HCT116 (cell line): ENCODE measurements around the gene CDH13. TPM values are rescaled to one million over a fixed set of nuclear protein-coding genes. Genes with fewer than 3 reads are reported as not detected.

Experiments
- ATAC-seq: fragments of 200-7000 bp; cut with Tn5 transposase; 2 replicates; pipeline ENCODE4 v1.9.1; 2020; ENCODE audit warnings: mild to moderate bottlenecking, moderate library complexity
- BruUV-seq: library from RNA; stranded (reverse); fragments of 400-500 nt; replicated peaks from 2 replicates; lab custom pipeline; 2021; lab: Mats Ljungman, UMichigan
- CTCF ChIA-PET: fragments of 300-600 bp; sonication (Branson Sonifier 250); formaldehyde crosslinking; loops from one replicate; lab custom pipeline; 2021; ENCODE audit warnings: antibody characterized with exemption; lab: Charles Lee
- POLR2A ChIA-PET: fragments of 300-600, 350-600 bp; sonication (Branson Sonifier 250); formaldehyde crosslinking; loops from one replicate; lab custom pipeline; 2021; ENCODE audit warnings: antibody characterized with exemption; lab: Charles Lee
- RAD21 ChIA-PET, 2 experiments: fragments of 300-600 bp; sonication (Branson Sonifier 250); formaldehyde crosslinking; loops; one replicate each; lab custom pipeline; 2023; ENCODE audit warnings: low total read pairs in 2 of 2; ENCODE audit not compliant: uncharacterized antibody in 2 of 2, unreplicated experiment in 2 of 2, low non-redundant PET in 1 of 2; lab: Charles Lee
- DNase-seq: peaks from one replicate; pipeline ENCODE4 v3.0.0-alpha.2; 2010; ENCODE audit warnings: low read depth, low spot score
- H2AFZ ChIP-seq: fragments of 200-600 bp; shearing (Covaris generic), sonication (generic); 2 replicates; pipeline ENCODE4 v1.6.1; 2017; ENCODE audit warnings: low read depth, mixed run types, mixed read lengths, antibody characterized with exemption, low read length; ENCODE audit not compliant: poor library complexity, severe bottlenecking
- H3K27ac ChIP-seq: 2 replicates; pipeline ENCODE4 v1.5.1; 2012; ENCODE audit warnings: low read depth, low read length
- H3K27me3 ChIP-seq: fragments of 200-600 bp; sonication (generic); 2 replicates; pipeline ENCODE4 v1.6.1; 2016; ENCODE audit warnings: mixed run types, low read length, mixed read lengths; ENCODE audit not compliant: insufficient read depth
- H3K36me3 ChIP-seq, 2 experiments: fragments of 200-500 bp in 1 of 2; fragments of 200-600 bp in 1 of 2; sonication (Bioruptor generic) in 1 of 2; sonication (generic) in 1 of 2; 2 replicates each; pipeline versions ENCODE4 v1.5.1 to v1.6.1; 2014 to 2016; ENCODE audit warnings: low read length in 2 of 2, inconsistent platforms in 1 of 2, mixed read lengths in 1 of 2, mixed run types in 1 of 2; ENCODE audit not compliant: insufficient read depth in 2 of 2, control insufficient read depth in 1 of 2
- H3K4me1 ChIP-seq, 2 experiments: fragments of 200-600 bp in 1 of 2; sonication (generic) in 1 of 2; 2 replicates each; pipeline versions ENCODE4 v1.5.1 to v1.6.1; 2012 to 2017; ENCODE audit warnings: low read length in 2 of 2, inconsistent platforms in 1 of 2, mild to moderate bottlenecking in 1 of 2, mixed read lengths in 1 of 2, mixed run types in 1 of 2, moderate library complexity in 1 of 2; ENCODE audit not compliant: insufficient read depth in 2 of 2, control insufficient read depth in 1 of 2
- H3K4me2 ChIP-seq: fragments of 200-600 bp; sonication (generic); 2 replicates; pipeline ENCODE4 v1.6.1; 2017; ENCODE audit warnings: mixed run types, low read length, mixed read lengths
- H3K4me3 ChIP-seq, 2 experiments: fragments of 200-600 bp in 1 of 2; sonication (generic) in 1 of 2; replicated peaks in 1 of 2; 2 replicates each; pipeline ENCODE4 v1.5.1; 2011 to 2016; ENCODE audit warnings: low read length in 2 of 2, control low read depth in 1 of 2, low read depth in 1 of 2, mild to moderate bottlenecking in 1 of 2, mixed read lengths in 1 of 2, mixed run types in 1 of 2
- H3K79me2 ChIP-seq: fragments of 200-600 bp; sonication (generic); 2 replicates; pipeline ENCODE4 v1.6.1; 2017; ENCODE audit warnings: mild to moderate bottlenecking, mixed run types, low read length, moderate library complexity, mixed read lengths; ENCODE audit not compliant: insufficient read depth
- H3K9ac ChIP-seq: fragments of 200-600 bp; sonication (generic); 2 replicates; pipeline ENCODE4 v1.6.1; 2016; ENCODE audit warnings: low read length, mixed read lengths
- H3K9me2 ChIP-seq: fragments of 200-600 bp; sonication (generic), shearing (Covaris generic); 2 replicates; pipeline ENCODE4 v1.6.1; 2017; ENCODE audit warnings: mixed run types, mild to moderate bottlenecking, moderate library complexity; ENCODE audit not compliant: insufficient read depth
- H3K9me3 ChIP-seq, 2 experiments: fragments of 200-500 bp in 1 of 2; fragments of 200-600 bp in 1 of 2; sonication (Bioruptor generic) in 1 of 2; sonication (generic) in 1 of 2; 2 replicates each; pipeline ENCODE4 v1.6.1; 2014 to 2017; ENCODE audit warnings: low read length in 2 of 2, mixed read lengths in 2 of 2, inconsistent platforms in 1 of 2, low read depth in 1 of 2, mild to moderate bottlenecking in 1 of 2, mixed run types in 1 of 2, moderate library complexity in 1 of 2; ENCODE audit not compliant: control insufficient read depth in 1 of 2, insufficient read depth in 1 of 2
- H4K20me1 ChIP-seq: fragments of 200-600 bp; sonication (generic), shearing (Covaris generic); 2 replicates; pipeline ENCODE4 v1.6.1; 2017; ENCODE audit warnings: mixed run types, mild to moderate bottlenecking, moderate library complexity; ENCODE audit not compliant: insufficient read depth
- CEBPB ChIP-seq: IDR thresholded peaks from 2 replicates; pipeline ENCODE4 v1.6.1; 2012; ENCODE audit warnings: low read depth
- EGR1 ChIP-seq: IDR thresholded peaks from 2 replicates; pipeline ENCODE4 v1.6.1; 2012; ENCODE audit warnings: low read depth
- EZH2 ChIP-seq: fragments of 200-600 bp; sonication (generic); IDR thresholded peaks from 2 replicates; pipeline ENCODE4 v1.6.1; 2017; ENCODE audit warnings: antibody characterized with exemption, mixed run types
- FOSL1 ChIP-seq: IDR thresholded peaks from 2 replicates; pipeline ENCODE4 v1.6.1; 2012; ENCODE audit warnings: low read depth
- JUND ChIP-seq: IDR thresholded peaks from 2 replicates; pipeline ENCODE4 v1.6.1; 2012
- POLR2A ChIP-seq: IDR thresholded peaks from 2 replicates; pipeline ENCODE4 v1.7.0; 2011; ENCODE audit warnings: borderline replicate concordance; ENCODE audit not compliant: insufficient read depth, insufficient read length; ENCODE audit errors: extremely low read depth
- POLR2AphosphoS5 ChIP-seq: IDR thresholded peaks from 2 replicates; pipeline ENCODE4 v1.6.1; 2011; ENCODE audit warnings: mild to moderate bottlenecking, low read depth, low read length, moderate library complexity
- RAD21 ChIP-seq: IDR thresholded peaks from 2 replicates; pipeline ENCODE4 v1.6.1; 2012; ENCODE audit warnings: low read depth, mild to moderate bottlenecking
- SIN3A ChIP-seq: IDR thresholded peaks from 2 replicates; pipeline ENCODE4 v1.6.1; 2012; ENCODE audit warnings: low read depth
- SP1 ChIP-seq: IDR thresholded peaks from 2 replicates; pipeline ENCODE4 v1.6.1; 2012; ENCODE audit warnings: low read depth
- SRF ChIP-seq: IDR thresholded peaks from 2 replicates; pipeline ENCODE4 v1.6.1; 2012; ENCODE audit warnings: low read depth
- TCF7L2 ChIP-seq: IDR thresholded peaks from 2 replicates; pipeline ENCODE4 v1.7.0; 2011; ENCODE audit warnings: borderline replicate concordance, inconsistent platforms; ENCODE audit not compliant: insufficient read depth, insufficient read length; ENCODE audit errors: extremely low read depth
- YY1 ChIP-seq: IDR thresholded peaks from 2 replicates; pipeline ENCODE4 v1.6.1; 2011; ENCODE audit warnings: low read length, low read depth, moderate library complexity, mild to moderate bottlenecking; ENCODE audit not compliant: insufficient replicate concordance; ENCODE audit errors: extremely low read depth
- ZFX ChIP-seq: fragments of 450-650 bp; IDR thresholded peaks from 2 replicates; pipeline ENCODE4 v1.6.1; 2017
- ZNF274 ChIP-seq: fragments of 200-500 bp; sonication (Bioruptor generic); IDR thresholded peaks from 2 replicates; pipeline ENCODE4 v1.6.1; 2014; ENCODE audit warnings: mild to moderate bottlenecking, low read depth, low read length, inconsistent platforms
- intact Hi-C: fragments of 100-400 bp; cut with micrococcal nuclease; formaldehyde crosslinking; loops from 2 replicates; pipeline ENCODE4 v1.10.0; 2022
- total RNA-seq: library from RNA; stranded (reverse); gene quantifications from one replicate; pipeline ENCODE4 v1.2.1, GENCODE V29; 2021; ENCODE audit not compliant: unreplicated experiment
- TF ChIP-seq, protein P1 (sequence below): IDR thresholded peaks from 2 replicates; pipeline ENCODE4 v1.6.1; 2012
- TF ChIP-seq, protein P2 (sequence below): IDR thresholded peaks from 2 replicates; pipeline ENCODE4 v1.6.1; 2012
- TF ChIP-seq, protein P3 (sequence below): IDR thresholded peaks from 2 replicates; pipeline ENCODE4 v1.6.1; 2012; ENCODE audit warnings: low read depth
- TF ChIP-seq, protein P4 (sequence below): IDR thresholded peaks from 2 replicates; pipeline ENCODE4 v1.6.1; 2011; ENCODE audit warnings: mild to moderate bottlenecking, low read length, moderate library complexity; ENCODE audit not compliant: insufficient replicate concordance; ENCODE audit errors: extremely low read depth

Gene CDH13
- total RNA-seq, 1 experiment from 2014 or later: not detected

DNA sequence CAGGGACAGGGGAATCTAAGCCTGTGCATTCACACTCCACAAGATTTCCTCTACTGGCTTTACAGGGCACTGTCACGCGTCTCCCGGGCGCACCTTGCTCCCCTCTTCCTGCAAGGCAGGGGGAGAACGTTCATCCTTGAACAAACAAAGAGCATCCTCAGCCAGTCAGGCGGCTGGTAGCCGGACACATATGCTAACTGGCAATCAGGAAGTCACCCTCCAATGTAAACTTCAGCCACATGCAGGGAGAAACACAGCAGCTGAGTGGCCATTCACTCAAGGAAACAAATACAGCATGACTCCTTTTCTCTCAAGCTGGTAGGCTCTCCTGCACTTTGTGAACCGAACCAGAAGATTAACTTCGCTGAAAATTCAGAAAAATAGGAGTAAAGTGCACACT is 1170.2 kb downstream of the CDH13 start:
- no peak overlapping the region for H3K9ac ChIP-seq
- no peak overlapping the region for H3K4me2 ChIP-seq
- CTCF ChIA-PET: no interaction called here
- H2AFZ ChIP-seq: no peak overlapping the region
- H3K27me3 ChIP-seq: peaks cover 14% of the 10 kb centered on the region
- H3K4me3 ChIP-seq: no peak overlapping the region
- H3K27ac ChIP-seq: no peak overlapping the region
- H3K9me2 ChIP-seq: no peaks in the 10 kb centered on the region
- H4K20me1 ChIP-seq: no peaks in the 10 kb centered on the region
- RAD21 ChIA-PET: no interaction called here
- no peak for ATAC-seq
- no peaks in the 10 kb centered on the region for H3K9me3 ChIP-seq
- TF ChIP-seq SP1 (no peak), POLR2A (no peak), EZH2 (no peak), ZFX (no peak), ZNF274 (no peak), POLR2AphosphoS5 (no peak), TCF7L2 (no peak), FOSL1 (no peak), EGR1 (no peak), YY1 (no peak), RAD21 (no peak), CEBPB (no peak), JUND (no peak), SIN3A (no peak), SRF (no peak)
- TF ChIP-seq, protein P1, sequence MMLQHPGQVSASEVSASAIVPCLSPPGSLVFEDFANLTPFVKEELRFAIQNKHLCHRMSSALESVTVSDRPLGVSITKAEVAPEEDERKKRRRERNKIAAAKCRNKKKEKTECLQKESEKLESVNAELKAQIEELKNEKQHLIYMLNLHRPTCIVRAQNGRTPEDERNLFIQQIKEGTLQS: no peak
- TF ChIP-seq, protein P2, sequence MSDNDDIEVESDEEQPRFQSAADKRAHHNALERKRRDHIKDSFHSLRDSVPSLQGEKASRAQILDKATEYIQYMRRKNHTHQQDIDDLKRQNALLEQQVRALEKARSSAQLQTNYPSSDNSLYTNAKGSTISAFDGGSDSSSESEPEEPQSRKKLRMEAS: no peak
- TF ChIP-seq, protein P3, sequence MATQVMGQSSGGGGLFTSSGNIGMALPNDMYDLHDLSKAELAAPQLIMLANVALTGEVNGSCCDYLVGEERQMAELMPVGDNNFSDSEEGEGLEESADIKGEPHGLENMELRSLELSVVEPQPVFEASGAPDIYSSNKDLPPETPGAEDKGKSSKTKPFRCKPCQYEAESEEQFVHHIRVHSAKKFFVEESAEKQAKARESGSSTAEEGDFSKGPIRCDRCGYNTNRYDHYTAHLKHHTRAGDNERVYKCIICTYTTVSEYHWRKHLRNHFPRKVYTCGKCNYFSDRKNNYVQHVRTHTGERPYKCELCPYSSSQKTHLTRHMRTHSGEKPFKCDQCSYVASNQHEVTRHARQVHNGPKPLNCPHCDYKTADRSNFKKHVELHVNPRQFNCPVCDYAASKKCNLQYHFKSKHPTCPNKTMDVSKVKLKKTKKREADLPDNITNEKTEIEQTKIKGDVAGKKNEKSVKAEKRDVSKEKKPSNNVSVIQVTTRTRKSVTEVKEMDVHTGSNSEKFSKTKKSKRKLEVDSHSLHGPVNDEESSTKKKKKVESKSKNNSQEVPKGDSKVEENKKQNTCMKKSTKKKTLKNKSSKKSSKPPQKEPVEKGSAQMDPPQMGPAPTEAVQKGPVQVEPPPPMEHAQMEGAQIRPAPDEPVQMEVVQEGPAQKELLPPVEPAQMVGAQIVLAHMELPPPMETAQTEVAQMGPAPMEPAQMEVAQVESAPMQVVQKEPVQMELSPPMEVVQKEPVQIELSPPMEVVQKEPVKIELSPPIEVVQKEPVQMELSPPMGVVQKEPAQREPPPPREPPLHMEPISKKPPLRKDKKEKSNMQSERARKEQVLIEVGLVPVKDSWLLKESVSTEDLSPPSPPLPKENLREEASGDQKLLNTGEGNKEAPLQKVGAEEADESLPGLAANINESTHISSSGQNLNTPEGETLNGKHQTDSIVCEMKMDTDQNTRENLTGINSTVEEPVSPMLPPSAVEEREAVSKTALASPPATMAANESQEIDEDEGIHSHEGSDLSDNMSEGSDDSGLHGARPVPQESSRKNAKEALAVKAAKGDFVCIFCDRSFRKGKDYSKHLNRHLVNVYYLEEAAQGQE: no peak
- TF ChIP-seq, protein P4, sequence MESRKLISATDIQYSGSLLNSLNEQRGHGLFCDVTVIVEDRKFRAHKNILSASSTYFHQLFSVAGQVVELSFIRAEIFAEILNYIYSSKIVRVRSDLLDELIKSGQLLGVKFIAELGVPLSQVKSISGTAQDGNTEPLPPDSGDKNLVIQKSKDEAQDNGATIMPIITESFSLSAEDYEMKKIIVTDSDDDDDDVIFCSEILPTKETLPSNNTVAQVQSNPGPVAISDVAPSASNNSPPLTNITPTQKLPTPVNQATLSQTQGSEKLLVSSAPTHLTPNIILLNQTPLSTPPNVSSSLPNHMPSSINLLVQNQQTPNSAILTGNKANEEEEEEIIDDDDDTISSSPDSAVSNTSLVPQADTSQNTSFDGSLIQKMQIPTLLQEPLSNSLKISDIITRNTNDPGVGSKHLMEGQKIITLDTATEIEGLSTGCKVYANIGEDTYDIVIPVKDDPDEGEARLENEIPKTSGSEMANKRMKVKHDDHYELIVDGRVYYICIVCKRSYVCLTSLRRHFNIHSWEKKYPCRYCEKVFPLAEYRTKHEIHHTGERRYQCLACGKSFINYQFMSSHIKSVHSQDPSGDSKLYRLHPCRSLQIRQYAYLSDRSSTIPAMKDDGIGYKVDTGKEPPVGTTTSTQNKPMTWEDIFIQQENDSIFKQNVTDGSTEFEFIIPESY: no peak
- intact Hi-C loops: no loop called here
- POLR2A ChIA-PET: no interaction called here
- no peaks in the 10 kb centered on the region for H3K79me2 ChIP-seq
- BruUV-seq: no TSS peak
- no peak for DNase-seq
- H3K36me3 ChIP-seq: no peaks in the 10 kb centered on the region
- peaks cover 4 to 16% of the 10 kb centered on the region in 2 experiments; a peak in 2 of 4 replicates for H3K4me1 ChIP-seq
